Fibroblast of the aortic adventitia (primary cell): ENCODE measurements around the gene KDELR3. TPM values are rescaled to one million over a fixed set of nuclear protein-coding genes. Genes with fewer than 3 reads are reported as not detected.
A peak's percentile ranks its signal among the peaks of the same experiment; 100 is the strongest.
"Not testable (repeated sequence)": the region's sequence is repeated elsewhere in the genome, so short reads cannot be mapped to it uniquely, and the experiment has no call there.

Experiments used
- DNase-seq: peaks from one replicate; pipeline ENCODE4 v3.0.0-alpha.2; 2010; ENCODE audit warnings: low read depth
- H3K4me3 ChIP-seq: 2 replicates; pipeline ENCODE4 v1.5.1; 2011; ENCODE audit warnings: low read depth, mild to moderate bottlenecking, control low read depth, low read length, moderate library complexity
- total RNA-seq: library from RNA; depleted of rRNA; stranded (reverse); fragments of >200 nt; gene quantifications from 2 replicates; pipeline ENCODE4 v1.2.3, GENCODE V29; 2012; ENCODE audit warnings: low replicate concordance
- TF ChIP-seq, protein P1 (sequence below): IDR thresholded peaks from 2 replicates; pipeline ENCODE4 v1.5.1; 2011; ENCODE audit warnings: mild to moderate bottlenecking, low read length, control low read depth, inconsistent platforms; ENCODE audit not compliant: insufficient read depth

The KDELR3 gene
- total RNA-seq, 1 donor, result 183 TPM

DNA sequence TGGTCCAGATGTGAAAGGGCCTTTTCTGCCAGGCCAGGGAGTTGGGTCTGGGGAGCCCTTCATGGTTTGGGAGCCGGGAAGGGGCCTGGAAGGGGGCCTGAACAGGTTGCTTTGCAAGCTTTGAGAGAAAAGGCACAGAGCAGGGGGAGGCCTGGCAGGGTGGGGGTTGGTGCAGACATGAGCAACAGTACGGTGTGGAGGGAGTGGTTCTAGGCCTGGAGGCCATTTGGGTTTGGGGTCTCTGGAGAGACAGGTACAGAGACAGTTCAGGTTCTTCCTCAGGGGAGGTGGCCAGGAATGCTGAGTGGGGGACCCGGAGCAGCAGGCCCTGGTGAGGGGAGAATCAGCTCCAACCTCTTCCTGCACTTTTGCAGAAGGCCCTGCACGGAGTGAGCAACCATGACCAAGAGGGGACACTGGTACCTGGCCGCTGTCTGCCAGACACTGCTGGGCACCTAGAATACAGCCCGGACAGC lies 1.4 kb downstream of the KDELR3 start:
- H3K4me3 ChIP-seq, result peak overlapping the region; percentile 99
- DNase-seq, result no peak
- TF ChIP-seq, protein P1, sequence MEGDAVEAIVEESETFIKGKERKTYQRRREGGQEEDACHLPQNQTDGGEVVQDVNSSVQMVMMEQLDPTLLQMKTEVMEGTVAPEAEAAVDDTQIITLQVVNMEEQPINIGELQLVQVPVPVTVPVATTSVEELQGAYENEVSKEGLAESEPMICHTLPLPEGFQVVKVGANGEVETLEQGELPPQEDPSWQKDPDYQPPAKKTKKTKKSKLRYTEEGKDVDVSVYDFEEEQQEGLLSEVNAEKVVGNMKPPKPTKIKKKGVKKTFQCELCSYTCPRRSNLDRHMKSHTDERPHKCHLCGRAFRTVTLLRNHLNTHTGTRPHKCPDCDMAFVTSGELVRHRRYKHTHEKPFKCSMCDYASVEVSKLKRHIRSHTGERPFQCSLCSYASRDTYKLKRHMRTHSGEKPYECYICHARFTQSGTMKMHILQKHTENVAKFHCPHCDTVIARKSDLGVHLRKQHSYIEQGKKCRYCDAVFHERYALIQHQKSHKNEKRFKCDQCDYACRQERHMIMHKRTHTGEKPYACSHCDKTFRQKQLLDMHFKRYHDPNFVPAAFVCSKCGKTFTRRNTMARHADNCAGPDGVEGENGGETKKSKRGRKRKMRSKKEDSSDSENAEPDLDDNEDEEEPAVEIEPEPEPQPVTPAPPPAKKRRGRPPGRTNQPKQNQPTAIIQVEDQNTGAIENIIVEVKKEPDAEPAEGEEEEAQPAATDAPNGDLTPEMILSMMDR, result no peak

DNA sequence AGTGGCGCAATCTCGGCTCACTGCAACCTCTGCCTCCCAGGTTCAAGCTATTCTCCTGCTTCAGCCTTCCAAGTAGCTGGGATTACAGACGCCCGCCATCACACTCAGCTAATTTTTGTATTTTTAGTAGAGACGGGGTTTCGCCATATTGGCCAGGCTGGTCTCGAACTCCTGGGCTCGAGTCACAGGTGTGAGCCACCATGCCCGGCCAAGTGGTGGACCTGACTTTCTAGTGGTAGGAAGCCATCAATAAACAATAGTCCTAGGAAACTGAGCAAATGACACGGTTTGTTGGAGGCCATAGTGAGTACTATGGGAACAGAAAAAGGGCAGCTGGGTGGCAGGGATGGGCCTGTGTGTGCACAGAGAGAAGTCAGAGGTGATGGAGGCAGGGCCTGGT lies 2.3 kb downstream of the KDELR3 start:
- H3K4me3 ChIP-seq, DNase-seq: not testable (repeated sequence)

DNA sequence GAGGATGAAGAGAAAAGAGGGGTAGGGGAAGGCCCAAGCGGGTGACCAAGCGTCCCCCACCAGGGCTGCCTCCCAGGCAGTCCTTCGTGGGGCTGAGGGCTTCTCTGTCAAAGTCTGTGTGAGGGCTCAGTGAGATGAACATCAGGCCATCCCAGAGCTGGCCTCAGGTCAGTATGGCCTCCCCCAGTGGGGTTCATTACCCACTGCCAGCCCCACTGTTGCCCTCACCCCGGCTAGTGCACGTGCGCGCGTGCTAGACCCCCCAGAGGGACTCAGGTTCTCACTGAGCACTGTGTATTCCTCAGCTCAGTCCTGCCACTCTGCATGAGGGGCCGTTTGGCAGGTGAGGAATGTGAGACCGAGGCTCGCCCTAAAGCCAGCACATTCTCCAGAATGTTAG lies 3.3 kb downstream of the KDELR3 start:
- DNase-seq, result no peak
- TF ChIP-seq, protein P1, result no peak
- no peak overlapping the region for H3K4me3 ChIP-seq

DNA sequence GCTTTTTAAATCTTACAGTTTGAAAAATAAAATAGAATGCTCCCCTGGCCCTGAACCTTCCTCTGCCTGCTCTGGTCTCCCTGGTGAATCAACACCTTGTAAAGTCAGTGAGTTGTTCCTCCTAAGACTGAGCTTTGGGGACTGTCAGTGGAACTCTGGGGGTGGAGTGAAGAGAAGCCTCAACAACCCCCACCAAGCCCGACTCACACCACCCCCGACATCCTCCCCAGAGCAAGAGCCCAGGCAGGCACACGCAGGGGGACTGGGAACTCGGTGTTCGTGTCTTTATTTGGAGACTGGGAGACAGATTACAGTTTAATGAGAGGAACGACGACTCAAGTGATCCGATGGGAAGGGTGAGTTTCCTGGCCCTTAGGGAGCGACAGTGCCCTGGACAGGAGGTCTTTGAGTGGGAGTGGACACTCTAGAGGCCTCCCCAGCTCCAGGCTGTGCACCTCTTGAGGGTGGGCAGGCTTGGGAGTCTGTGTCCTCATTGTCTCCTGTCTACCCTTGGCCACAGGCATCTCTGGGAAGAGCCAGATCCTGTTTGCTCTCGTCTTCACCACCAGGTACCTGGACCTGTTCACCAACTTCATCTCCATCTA lies 6.2 kb downstream of the KDELR3 start:
- TF ChIP-seq, protein P1, result no peak
- DNase-seq, result no peak
- H3K4me3 ChIP-seq, result no peak overlapping the region

DNA sequence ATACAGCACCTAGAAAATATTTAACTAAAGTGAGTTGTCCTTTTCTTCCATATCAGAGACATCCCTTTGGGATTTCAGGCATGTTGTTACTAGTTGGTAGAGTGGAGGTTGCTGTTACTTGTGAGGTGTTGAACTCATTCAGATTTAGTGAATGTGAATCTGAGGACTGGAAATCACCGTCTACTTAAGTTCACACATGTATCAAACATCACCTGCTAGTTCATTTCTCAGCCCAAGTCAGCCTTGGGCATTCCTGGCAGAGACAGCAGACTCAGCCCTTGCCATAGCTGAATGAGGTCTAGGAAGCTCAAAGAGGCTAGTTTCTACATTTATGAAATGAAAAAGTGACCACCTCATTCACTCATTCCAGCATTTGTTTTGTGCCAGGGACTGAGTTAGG lies 9.7 kb downstream of the KDELR3 start:
- DNase-seq, result no peak
- no peak overlapping the region for H3K4me3 ChIP-seq
- TF ChIP-seq, protein P1, result no peak

DNA sequence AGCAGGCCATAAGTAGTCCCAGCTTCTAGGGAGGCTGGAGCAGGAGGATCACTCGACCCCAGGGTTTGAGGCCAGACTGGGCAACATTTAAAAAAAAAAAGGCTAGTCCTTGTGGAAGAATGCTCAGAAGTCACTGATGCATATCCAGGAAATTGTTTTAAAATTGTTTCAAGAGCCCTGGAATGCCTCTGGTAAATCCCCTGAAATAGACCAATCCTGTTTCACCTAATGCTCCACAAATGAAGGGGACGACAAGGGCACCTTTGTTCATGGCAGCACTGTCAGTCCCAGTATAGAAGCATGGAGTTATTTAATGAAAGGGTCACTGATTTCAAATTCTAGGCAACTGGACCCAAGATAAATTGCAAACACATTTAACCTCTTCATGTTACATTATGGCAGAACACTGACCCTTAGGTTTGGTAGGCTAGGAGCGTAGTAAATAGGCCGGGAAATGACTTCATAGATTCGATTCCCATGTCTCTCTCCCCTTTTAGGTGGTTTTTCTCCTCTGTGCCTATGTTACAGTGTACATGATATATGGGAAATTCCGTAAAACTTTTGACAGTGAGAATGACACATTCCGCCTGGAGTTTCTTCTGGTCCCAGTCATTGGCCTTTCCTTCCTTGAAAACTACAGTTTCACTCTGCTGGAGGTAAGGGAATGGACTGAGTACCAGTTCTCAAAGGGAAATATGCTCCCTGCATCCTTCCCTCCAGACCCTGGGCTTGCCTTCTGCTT lies 11.4 kb downstream of the KDELR3 start:
- no peak for DNase-seq
- no peak overlapping the region for H3K4me3 ChIP-seq
- TF ChIP-seq, protein P1, result no peak

DNA sequence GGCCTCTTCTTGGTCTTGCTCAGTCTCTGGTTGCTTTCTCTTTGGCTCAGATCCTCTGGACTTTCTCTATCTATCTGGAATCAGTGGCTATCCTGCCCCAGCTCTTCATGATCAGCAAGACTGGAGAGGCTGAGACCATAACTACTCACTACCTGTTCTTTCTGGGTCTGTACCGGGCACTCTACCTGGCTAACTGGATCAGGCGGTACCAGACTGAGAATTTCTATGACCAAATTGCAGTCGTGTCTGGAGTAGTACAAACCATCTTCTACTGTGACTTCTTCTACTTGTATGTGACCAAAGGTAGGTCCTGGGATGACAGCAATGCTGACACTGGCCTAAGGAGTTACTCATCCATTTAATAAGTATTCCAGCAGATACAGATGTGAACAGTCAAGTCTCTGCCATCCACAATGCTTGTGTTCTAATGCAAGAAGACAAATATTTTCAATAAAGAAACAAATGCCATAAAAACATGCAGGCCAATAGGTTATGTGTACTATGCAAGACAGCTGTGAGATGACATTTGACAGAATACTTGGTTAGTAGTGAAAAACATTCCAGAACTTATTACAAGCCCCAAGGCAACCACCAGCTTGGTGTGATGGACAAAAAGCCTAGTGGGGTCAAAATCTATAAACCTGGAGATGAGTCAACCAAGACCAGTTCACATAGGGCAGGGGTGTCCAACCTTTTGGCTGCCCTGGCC lies 13.4 kb downstream of the KDELR3 start:
- no peak for DNase-seq
- TF ChIP-seq, protein P1, result no peak
- H3K4me3 ChIP-seq, result no peak overlapping the region
